Measurements from ENCODE around the gene XYLB.

Gene XYLB

DNA sequence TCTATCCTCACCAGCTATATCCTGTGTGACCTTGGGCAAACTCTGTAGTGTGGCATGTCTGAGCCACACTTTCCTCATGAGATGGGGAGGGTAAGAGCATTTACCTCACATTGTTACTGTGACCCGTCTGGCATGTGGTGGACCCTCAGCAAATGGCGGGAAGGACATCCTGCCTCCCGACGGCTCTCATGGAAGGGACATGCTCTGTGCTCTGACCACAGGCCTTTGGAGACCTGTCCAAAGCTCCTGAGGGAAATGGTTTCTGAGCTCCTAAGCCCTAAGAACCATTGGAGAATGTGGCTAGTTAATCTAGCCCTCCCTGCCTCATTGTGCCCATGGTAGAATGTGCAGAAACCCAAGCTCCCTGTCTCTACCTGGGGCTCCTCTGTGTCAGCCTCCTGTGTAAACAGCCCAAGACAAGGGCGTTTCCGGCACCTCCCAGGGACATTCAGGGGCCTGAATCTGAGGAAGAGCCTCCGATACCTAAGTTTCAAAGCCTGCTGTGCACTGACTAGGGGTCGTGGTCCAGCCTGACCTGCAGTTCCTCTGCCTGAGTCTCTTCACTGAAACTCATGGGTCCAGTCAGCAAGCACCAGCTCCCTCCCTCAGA, 29.0 kb downstream of the XYLB start:
- no peak for TF ChIP-seq CTCF (conservative IDR thresholded peaks at IDR 0.05; ENCODE audit: control insufficient read depth, insufficient read depth, low read depth, low read length)
- no peak overlapping the region for H3K4me3 ChIP-seq (ENCODE audit: control insufficient read depth, low read depth, low read length)
- DNase-seq (ENCODE audit: low read depth) = no peak

- no peak overlapping the region for H3K4me3 ChIP-seq (ENCODE audit: control insufficient read depth, low read depth, low read length)
- TF ChIP-seq CTCF (conservative IDR thresholded peaks at IDR 0.05; ENCODE audit: control insufficient read depth, insufficient read depth, low read depth, low read length) = no peak
- no peak for DNase-seq (ENCODE audit: low read depth)
Observed at GRCh38 chr3:38376098-38376816, 29.7 kb downstream of the XYLB start.

GRCh38 chr3:38379201-38379770, 32.7 kb downstream of the XYLB start:
- no peak for DNase-seq (ENCODE audit: low read depth)
- no peak for TF ChIP-seq CTCF (conservative IDR thresholded peaks at IDR 0.05; ENCODE audit: control insufficient read depth, insufficient read depth, low read depth, low read length)
- H3K4me3 ChIP-seq (ENCODE audit: control insufficient read depth, low read depth, low read length) = no peak overlapping the region

- H3K4me3 ChIP-seq (ENCODE audit: control insufficient read depth, low read depth, low read length) = no peak overlapping the region
- no peak for DNase-seq (ENCODE audit: low read depth)
- TF ChIP-seq CTCF (conservative IDR thresholded peaks at IDR 0.05; ENCODE audit: control insufficient read depth, insufficient read depth, low read depth, low read length) = no peak
Observed at GRCh38 chr3:38382506-38383080, 36.0 kb downstream of the XYLB start.

- H3K4me3 ChIP-seq (ENCODE audit: control insufficient read depth, low read depth, low read length) = no peak overlapping the region
- TF ChIP-seq CTCF (conservative IDR thresholded peaks at IDR 0.05; ENCODE audit: control insufficient read depth, insufficient read depth, low read depth, low read length) = no peak
- DNase-seq (ENCODE audit: low read depth) = no peak
Observed at GRCh38 chr3:38383156-38383875, 36.7 kb downstream of the XYLB start.

GRCh38 chr3:38386992-38387750, 40.6 kb downstream of the XYLB start:
- no peak for DNase-seq (ENCODE audit: low read depth)
- no peak for TF ChIP-seq CTCF (conservative IDR thresholded peaks at IDR 0.05; ENCODE audit: control insufficient read depth, insufficient read depth, low read depth, low read length)
- H3K4me3 ChIP-seq (ENCODE audit: control insufficient read depth, low read depth, low read length) = no peak overlapping the region

Measured in fibroblast of mammary gland (primary cell).